ENCODE measurements around the gene FBXL20. TPM values are rescaled to one million over a fixed set of nuclear protein-coding genes. Genes with fewer than 3 reads are reported as not detected.

Gene FBXL20
- total and polyA plus RNA-seq, 2 of the 8 experiments (the other 6 are each of a cell fraction or from before 2014, with no cell fraction given), result 5.5 to 11.0 TPM

DNA sequence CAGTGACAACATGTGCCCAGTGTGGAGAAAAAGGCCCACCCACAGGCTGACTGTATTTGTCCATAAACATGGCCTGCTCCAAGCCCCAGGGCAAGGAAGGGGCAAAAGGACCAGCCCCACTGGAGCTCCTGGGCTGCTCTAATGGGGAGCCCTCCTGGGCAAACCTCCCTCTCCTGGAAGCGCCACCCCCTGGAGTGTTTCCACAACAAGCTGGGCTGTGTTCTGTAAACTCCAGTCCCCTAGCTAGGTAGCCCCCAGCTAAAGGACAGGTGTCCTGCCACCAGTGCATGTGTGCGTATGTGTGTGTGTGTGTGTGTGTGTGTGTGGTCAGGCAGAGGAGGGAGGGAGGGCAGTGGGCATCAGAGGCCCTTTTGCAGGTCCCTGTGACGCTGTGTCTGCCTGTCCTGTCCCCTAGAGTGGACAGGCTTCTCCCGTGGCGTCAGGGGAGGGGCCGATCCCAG is 164.4 kb downstream of the FBXL20 start:
- no peak overlapping the region for H3K27ac ChIP-seq (ENCODE audit: low read depth, low read length)
- no peak overlapping the region for H2BK15ac ChIP-seq (ENCODE audit: low read length)
- ChIA-PET CTCF (ENCODE audit: partially characterized antibody) (interaction anchor here (0.6 to 21.2 kb wide), 19 partner anchors 9 to 460 kb away, joined by 3 to 982 read pairs (median 6); partner anchors contain the start of genes ARL5C, RPL19 and STAC2), POLR2A (ENCODE audit: partially characterized antibody) (interaction anchor here (1.1 to 3.9 kb wide), 6 partner anchors 16 to 37 kb away, joined by 3 to 29 read pairs (median 10); partner anchors contain the start of gene RPL19)
- no peak overlapping the region for H4K91ac ChIP-seq (replicated peaks; ENCODE audit: insufficient read length, low read length)
- FAIRE-seq (no peak), DNase-seq (ENCODE audit: low read depth in 1 of 2, low spot score in 2 of 2) (no peak)
- no peak overlapping the region for H3K4ac ChIP-seq (replicated peaks; ENCODE audit: insufficient read length, low read depth, low read length)
- no peak overlapping the region for H2BK5ac ChIP-seq (ENCODE audit: low read depth, low read length)
- no peak overlapping the region for H2AK5ac ChIP-seq (ENCODE audit: low read depth, low read length)
- no peaks in the 10 kb centered on the region for H3K79me1 ChIP-seq (ENCODE audit: low read depth, low read length)
- no peak overlapping the region for H3K23ac ChIP-seq (ENCODE audit: insufficient read length)
- no peak overlapping the region for H2BK120ac ChIP-seq (replicated peaks; ENCODE audit: low read depth, low read length)
- H2BK20ac ChIP-seq (ENCODE audit: low read length), result no peak overlapping the region
- H3K4me1 ChIP-seq (replicated peaks in 1 of 4; ENCODE audit: control insufficient read depth in 3 of 4, insufficient read depth in 4 of 4, low read length in 3 of 4), result peaks cover 0 to 7% (median 5%) of the 10 kb centered on the region in 4 experiments; a peak in 6 of 7 replicates
- no peak overlapping the region for H3K18ac ChIP-seq (ENCODE audit: extremely low read depth, low read length)
- H4K5ac ChIP-seq (ENCODE audit: insufficient read length, low read depth, low read length), result no peak overlapping the region
- H4K8ac ChIP-seq (ENCODE audit: extremely low read depth, insufficient read depth, low read length), result peak overlapping the region; percentile 86
- H3K4me3 ChIP-seq (ENCODE audit: extremely low read depth in 1 of 4, insufficient read depth in 2 of 4, low read depth in 3 of 4, low read length in 4 of 4), result no peak overlapping the region
- no peaks in the 10 kb centered on the region for H4K20me1 ChIP-seq (replicated peaks in 1 of 2; ENCODE audit: control insufficient read depth in 1 of 2, insufficient read depth in 2 of 2, low read length in 2 of 2)
- H2AFZ ChIP-seq (ENCODE audit: low read length), result no peak overlapping the region
- no peak overlapping the region for H3K14ac ChIP-seq (ENCODE audit: insufficient read length)
- no peak overlapping the region for H2BK12ac ChIP-seq (ENCODE audit: low read depth, low read length)
- H3K23me2 ChIP-seq (ENCODE audit: low read depth, low read length), result peaks cover 2% of the 10 kb centered on the region; the same call in 1 of the 2 replicates
- H3K79me2 ChIP-seq (ENCODE audit: control insufficient read depth in 1 of 2, insufficient read depth in 2 of 2, low read length in 2 of 2), result no peaks in the 10 kb centered on the region
- no peak overlapping the region for H3K9ac ChIP-seq (replicated peaks in 1 of 4; ENCODE audit: extremely low read depth in 1 of 4, low read depth in 3 of 4, low read length in 3 of 4)
- no peak overlapping the region for H3K4me2 ChIP-seq (ENCODE audit: insufficient read depth in 1 of 2, low read depth in 2 of 2, low read length in 2 of 2)
- no peaks in the 10 kb centered on the region for H3K9me3 ChIP-seq (ENCODE audit: insufficient read depth in 2 of 2, low read depth in 1 of 2, low read length in 1 of 2)
- H3K56ac ChIP-seq (replicated peaks; ENCODE audit: insufficient read length, low read depth, low read length), result no peak overlapping the region
- 79% methylated on average over 6 of the region's 6 CpGs; no CpG with 5 or more reads in 1 of the 2 experiments for WGBS, 2 experiments (ENCODE audit: extremely low coverage in 1 of 2, insufficient coverage in 1 of 2, insufficient read length in 1 of 2, insufficient replicate concordance in 2 of 2, low coverage in 1 of 2, low lambda C conversion rate in 2 of 2, missing lambda C conversion rate in 1 of 2)
- H3K36me3 ChIP-seq (ENCODE audit: control insufficient read depth in 2 of 4, insufficient read depth in 4 of 4, low read length in 3 of 4), result no peaks in the 10 kb centered on the region
- no peaks in the 10 kb centered on the region for H3K27me3 ChIP-seq (replicated peaks in 1 of 4; ENCODE audit: control insufficient read depth in 3 of 4, extremely low read depth in 1 of 4, insufficient read depth in 3 of 4, low read length in 3 of 4)
- TF ChIP-seq, protein P1, sequence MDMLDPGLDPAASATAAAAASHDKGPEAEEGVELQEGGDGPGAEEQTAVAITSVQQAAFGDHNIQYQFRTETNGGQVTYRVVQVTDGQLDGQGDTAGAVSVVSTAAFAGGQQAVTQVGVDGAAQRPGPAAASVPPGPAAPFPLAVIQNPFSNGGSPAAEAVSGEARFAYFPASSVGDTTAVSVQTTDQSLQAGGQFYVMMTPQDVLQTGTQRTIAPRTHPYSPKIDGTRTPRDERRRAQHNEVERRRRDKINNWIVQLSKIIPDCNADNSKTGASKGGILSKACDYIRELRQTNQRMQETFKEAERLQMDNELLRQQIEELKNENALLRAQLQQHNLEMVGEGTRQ (IDR thresholded peaks at IDR 0.05; ENCODE audit: low read length), result no peak

Measured in H1 (cell line).